ENCODE results near the gene BMERB1.
A peak's percentile ranks its signal among the peaks of the same experiment; 100 is the strongest.

Gene BMERB1

GRCh38 chr16:15617901-15618300 is 183.5 kb downstream of the BMERB1 start:
- no peak overlapping the region for H3K4me3 ChIP-seq (replicated peaks in 1 of 2; ENCODE audit: low read depth in 2 of 2, low read length in 2 of 2)
- TF ChIP-seq CTCF (IDR thresholded peaks at IDR 0.05; ENCODE audit: low read depth, low read length), result no peak
- no peak for DNase-seq (ENCODE audit: low read depth in 2 of 2)

GRCh38 chr16:15618392-15618791 is 184.0 kb downstream of the BMERB1 start:
- peak; percentile 40 to 82 for DNase-seq (ENCODE audit: low read depth in 2 of 2)
- no peak overlapping the region for H3K4me3 ChIP-seq (replicated peaks in 1 of 2; ENCODE audit: low read depth in 2 of 2, low read length in 2 of 2)
- no peak for TF ChIP-seq CTCF (IDR thresholded peaks at IDR 0.05; ENCODE audit: low read depth, low read length)

- DNase-seq (ENCODE audit: low read depth in 2 of 2), result peak in 1 of 2 donors; percentile 21
- H3K4me3 ChIP-seq (replicated peaks in 1 of 2; ENCODE audit: low read depth in 2 of 2, low read length in 2 of 2), result no peak overlapping the region
- no peak for TF ChIP-seq CTCF (IDR thresholded peaks at IDR 0.05; ENCODE audit: low read depth, low read length)
These were observed 186.3 kb downstream of the BMERB1 start for GRCh38 chr16:15620611-15621195.

DNA sequence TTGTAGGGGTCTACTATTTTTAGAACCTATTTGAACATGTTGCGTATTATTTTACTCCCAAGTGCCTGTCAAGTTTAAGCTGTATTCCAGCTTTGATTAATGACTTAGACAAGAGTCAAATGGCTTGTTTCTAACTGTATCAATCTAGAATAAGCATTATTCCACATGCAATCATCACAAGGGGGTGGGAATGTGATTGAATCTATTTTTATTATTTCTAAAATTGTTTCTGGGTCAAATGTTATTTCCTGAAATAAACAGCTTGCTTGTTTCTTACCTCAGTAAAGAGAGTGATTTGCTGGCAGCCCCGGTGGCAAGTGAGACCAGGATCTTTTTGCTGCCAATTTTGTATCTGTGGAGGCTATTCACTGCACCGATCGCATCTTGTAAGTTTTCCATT is 187.1 kb downstream of the BMERB1 start:
- no peak for DNase-seq (ENCODE audit: low read depth in 2 of 2)
- H3K4me3 ChIP-seq (replicated peaks in 1 of 2; ENCODE audit: low read depth in 2 of 2, low read length in 2 of 2), result no peak overlapping the region
- no peak for TF ChIP-seq CTCF (IDR thresholded peaks at IDR 0.05; ENCODE audit: low read depth, low read length)

GRCh38 chr16:15621889-15622288 is 187.5 kb downstream of the BMERB1 start:
- no peak overlapping the region for H3K4me3 ChIP-seq (replicated peaks in 1 of 2; ENCODE audit: low read depth in 2 of 2, low read length in 2 of 2)
- DNase-seq (ENCODE audit: low read depth in 2 of 2), result no peak
- no peak for TF ChIP-seq CTCF (IDR thresholded peaks at IDR 0.05; ENCODE audit: low read depth, low read length)

- no peak for DNase-seq (ENCODE audit: low read depth in 2 of 2)
- H3K4me3 ChIP-seq (replicated peaks in 1 of 2; ENCODE audit: low read depth in 2 of 2, low read length in 2 of 2), result no peak overlapping the region
- no peak for TF ChIP-seq CTCF (IDR thresholded peaks at IDR 0.05; ENCODE audit: low read depth, low read length)
These were observed 197.5 kb downstream of the BMERB1 start for GRCh38 chr16:15631730-15632409.

All from cardiac fibroblast (primary cell).